ENCODE data around the gene CDH23. TPM values are rescaled to one million over a fixed set of nuclear protein-coding genes. Genes with fewer than 3 reads are reported as not detected.
A peak's percentile ranks its signal among the peaks of the same experiment; 100 is the strongest.

Gene CDH23
- total RNA-seq, 2 donors from 2014 or later: 3.9 to 74.8 TPM

DNA sequence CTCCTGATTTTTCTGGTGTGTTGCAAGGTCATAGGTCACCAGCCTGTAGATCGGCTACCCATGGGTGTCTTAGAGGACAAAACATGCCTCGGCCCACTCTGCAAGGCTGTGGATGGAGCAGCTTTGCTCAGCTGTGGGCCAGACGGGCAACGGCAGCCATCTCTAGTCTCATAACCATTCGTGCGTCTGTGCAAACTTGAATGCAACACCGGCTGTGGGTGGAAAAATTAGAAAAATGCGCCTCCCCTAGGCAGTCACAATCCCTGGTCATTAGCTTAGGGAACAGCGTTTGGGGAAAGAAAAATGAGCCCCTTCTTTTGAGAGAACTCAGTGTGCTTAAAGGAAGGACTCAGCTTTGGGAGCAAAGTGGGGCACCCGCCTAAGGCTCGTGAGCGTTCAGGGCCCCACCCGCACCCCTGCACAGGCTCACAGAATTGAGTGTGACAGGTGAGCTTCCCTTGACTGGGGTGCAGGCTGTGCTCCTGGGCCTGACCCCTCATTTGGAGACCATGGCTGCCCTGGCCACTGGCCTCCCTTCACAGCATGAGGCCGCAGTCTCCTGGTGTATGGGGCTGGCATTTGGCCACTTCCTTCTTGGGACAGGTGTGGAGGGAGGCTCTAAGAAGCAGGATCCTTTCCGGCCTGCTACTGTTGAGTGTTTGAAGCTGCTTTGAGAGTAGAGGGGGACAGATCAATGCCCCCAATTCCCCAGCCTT is 174.9 kb downstream of the CDH23 start:
- no peak overlapping the region for H3K4me3 ChIP-seq
- peak; percentile 40 for DNase-seq (ENCODE audit: low spot score)

DNA sequence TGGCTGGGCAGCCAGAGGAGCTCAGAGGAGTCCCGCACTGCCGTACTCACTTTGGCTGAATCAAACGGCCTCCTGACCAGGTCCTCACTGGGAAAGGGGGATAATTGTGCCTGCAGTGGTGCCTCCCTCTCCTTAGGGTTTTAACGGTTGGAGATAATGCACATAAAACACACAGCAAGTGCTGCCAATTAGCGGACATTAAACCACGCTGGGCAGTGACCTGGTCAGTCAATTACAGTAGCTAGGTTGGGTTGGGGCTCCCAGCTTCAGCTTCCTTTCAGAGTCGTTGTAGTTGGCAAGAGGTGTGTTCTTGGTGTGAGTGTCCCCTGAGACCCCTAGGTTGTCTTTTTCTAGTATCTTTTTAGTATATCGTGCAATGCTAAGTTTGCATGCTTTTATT is 176.2 kb downstream of the CDH23 start:
- Histone ChIP-seq H3K27ac (no peak overlapping the region), H3K4me3 (no peak overlapping the region), H3K27me3 (replicated peaks; ENCODE audit: insufficient read depth) (no peaks in the 10 kb centered on the region), H3K4me1 (replicated peaks) (no peaks in the 10 kb centered on the region), H3K9me3 (no peaks in the 10 kb centered on the region), H3K36me3 (no peaks in the 10 kb centered on the region)
- WGBS: 87% methylated on average over 8 of the region's 8 CpGs
- no peak for DNase-seq (ENCODE audit: low spot score)
- TF ChIP-seq, protein P1, sequence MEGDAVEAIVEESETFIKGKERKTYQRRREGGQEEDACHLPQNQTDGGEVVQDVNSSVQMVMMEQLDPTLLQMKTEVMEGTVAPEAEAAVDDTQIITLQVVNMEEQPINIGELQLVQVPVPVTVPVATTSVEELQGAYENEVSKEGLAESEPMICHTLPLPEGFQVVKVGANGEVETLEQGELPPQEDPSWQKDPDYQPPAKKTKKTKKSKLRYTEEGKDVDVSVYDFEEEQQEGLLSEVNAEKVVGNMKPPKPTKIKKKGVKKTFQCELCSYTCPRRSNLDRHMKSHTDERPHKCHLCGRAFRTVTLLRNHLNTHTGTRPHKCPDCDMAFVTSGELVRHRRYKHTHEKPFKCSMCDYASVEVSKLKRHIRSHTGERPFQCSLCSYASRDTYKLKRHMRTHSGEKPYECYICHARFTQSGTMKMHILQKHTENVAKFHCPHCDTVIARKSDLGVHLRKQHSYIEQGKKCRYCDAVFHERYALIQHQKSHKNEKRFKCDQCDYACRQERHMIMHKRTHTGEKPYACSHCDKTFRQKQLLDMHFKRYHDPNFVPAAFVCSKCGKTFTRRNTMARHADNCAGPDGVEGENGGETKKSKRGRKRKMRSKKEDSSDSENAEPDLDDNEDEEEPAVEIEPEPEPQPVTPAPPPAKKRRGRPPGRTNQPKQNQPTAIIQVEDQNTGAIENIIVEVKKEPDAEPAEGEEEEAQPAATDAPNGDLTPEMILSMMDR (IDR thresholded peaks at IDR 0.05): no peak
- intact Hi-C loops (cut with DNase I): loop anchor here (5.0 to 10.0 kb wide), 3 partner anchors 176 to 258 kb away; partner anchors contain the start of genes CDH23 and SLC29A3

More for the DNA sequence above, 174.9 kb downstream of the CDH23 start:
- Histone ChIP-seq H3K27me3 (replicated peaks; ENCODE audit: insufficient read depth) (no peaks in the 10 kb centered on the region), H3K4me1 (replicated peaks) (no peaks in the 10 kb centered on the region), H3K36me3 (no peaks in the 10 kb centered on the region), H3K9me3 (no peaks in the 10 kb centered on the region), H3K27ac (no peak overlapping the region)
- intact Hi-C loops (cut with DNase I): loop anchor here (5.0 to 10.0 kb wide), 3 partner anchors 174 to 257 kb away; partner anchors contain the start of genes CDH23 and SLC29A3
- no peak for TF ChIP-seq POLR2A (IDR thresholded peaks at IDR 0.05)
- TF ChIP-seq, protein P1 (IDR thresholded peaks at IDR 0.05): no peak
- no peak for TF ChIP-seq POLR2AphosphoS5 (IDR thresholded peaks at IDR 0.05)
- 94% methylated on average over 15 of the region's 15 CpGs for WGBS

DNA sequence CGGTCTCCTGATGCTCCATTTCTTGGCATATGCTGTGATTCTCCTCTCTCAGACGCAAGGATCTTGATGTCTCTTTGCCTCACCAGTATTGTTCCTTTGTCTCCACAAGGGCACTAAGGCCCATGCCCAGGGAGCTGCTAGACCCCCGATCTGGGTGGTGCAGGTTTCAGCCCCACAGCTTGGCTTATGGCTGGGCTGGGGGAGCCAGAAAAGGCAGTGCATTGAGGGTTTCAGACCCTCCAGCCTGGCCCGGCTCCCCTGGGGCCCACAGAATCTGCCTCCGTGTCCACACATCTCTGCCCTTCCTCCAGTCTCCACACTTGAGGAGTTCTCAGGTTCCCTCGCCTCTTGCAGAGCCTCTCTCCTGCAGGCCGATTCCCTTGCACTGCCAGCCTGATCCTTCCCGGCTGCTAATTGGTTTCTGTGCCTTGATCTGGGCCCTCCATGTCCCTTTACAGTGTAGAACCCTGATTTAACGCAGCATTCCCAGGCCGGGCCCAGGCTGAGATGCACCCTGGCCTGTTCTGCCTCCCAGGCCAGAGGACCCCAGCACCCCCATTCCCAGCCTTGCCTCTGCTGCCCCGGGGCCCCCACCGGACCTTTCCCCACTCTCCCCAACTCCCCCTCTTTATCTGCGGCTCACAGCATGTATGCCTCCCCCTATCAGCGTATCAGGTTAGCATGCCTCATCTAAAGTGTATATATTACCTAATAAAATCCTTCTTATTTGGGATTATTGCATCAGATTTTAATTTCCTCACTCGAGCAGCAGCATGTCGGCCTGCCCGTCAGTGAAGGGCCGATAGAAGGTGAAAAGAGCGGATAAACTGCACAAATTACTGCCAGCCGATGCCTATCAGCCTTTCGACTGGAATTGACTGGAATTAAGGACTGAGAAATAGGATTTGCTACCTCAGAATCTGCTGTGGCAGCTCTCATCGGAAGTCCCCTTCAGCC is 177.1 kb downstream of the CDH23 start:
- Histone ChIP-seq H3K4me1 (replicated peaks) (no peaks in the 10 kb centered on the region), H3K36me3 (no peaks in the 10 kb centered on the region), H3K27me3 (replicated peaks; ENCODE audit: insufficient read depth) (no peaks in the 10 kb centered on the region), H3K27ac (no peak overlapping the region), H3K9me3 (no peaks in the 10 kb centered on the region), H3K4me3 (no peak overlapping the region)
- no peak for DNase-seq (ENCODE audit: low spot score)
- TF ChIP-seq POLR2AphosphoS5 (IDR thresholded peaks at IDR 0.05) (no peak), POLR2A (IDR thresholded peaks at IDR 0.05) (no peak)
- TF ChIP-seq, protein P1 (IDR thresholded peaks at IDR 0.05): no peak
- intact Hi-C loops (cut with DNase I): loop anchor here (5.0 to 10.0 kb wide), 3 partner anchors 177 to 259 kb away; partner anchors contain the start of genes CDH23 and SLC29A3
- 88% methylated on average over 22 of the region's 22 CpGs for WGBS

DNA sequence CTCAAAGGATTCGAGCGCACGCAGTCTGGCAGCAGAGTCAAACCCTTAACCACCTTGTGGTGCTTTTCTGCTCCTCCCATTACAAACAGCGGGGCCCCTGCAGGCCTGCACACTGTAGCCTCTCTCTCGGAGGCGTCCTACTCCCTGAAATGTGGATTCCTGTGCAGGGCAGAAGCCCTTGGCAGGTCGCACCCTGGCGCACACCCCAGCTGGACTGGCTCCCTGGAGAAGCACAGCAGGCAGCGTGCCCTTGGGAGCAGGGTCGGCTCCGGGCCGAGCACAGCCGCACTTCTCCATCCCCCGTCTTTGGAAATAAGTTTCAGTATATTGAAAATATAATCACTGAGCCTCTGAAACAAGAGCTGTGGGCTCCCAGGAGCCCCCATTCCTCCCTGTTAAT is 178.7 kb downstream of the CDH23 start:
- no peaks in the 10 kb centered on the region for H3K27me3 ChIP-seq (replicated peaks; ENCODE audit: insufficient read depth)
- intact Hi-C loops (cut with DNase I): loop anchor here (10.0 kb wide), 1 partner anchor 261 kb away; the partner anchor contains the start of gene SLC29A3
- no peak for TF ChIP-seq POLR2A (IDR thresholded peaks at IDR 0.05)
- TF ChIP-seq, protein P1 (IDR thresholded peaks at IDR 0.05): no peak
- TF ChIP-seq POLR2AphosphoS5 (IDR thresholded peaks at IDR 0.05): peak; percentile 6
- no peaks in the 10 kb centered on the region for H3K9me3 ChIP-seq
- H3K27ac ChIP-seq: no peak overlapping the region
- no peaks in the 10 kb centered on the region for H3K4me1 ChIP-seq (replicated peaks)
- no peaks in the 10 kb centered on the region for H3K36me3 ChIP-seq
- no peak overlapping the region for H3K4me3 ChIP-seq
- 35% methylated on average over 14 of the region's 14 CpGs for WGBS
- peak; percentile 23 for DNase-seq (ENCODE audit: low spot score)
